Activated T-cell treated with anti-CD3 and anti-CD28 coated beads, Interleukin-2, amount 50 U/mL, for 24 hours (primary cell): ENCODE results near the gene MASP2.
A peak's percentile ranks its signal among the peaks of the same experiment; 100 is the strongest.
"Not testable (repeated sequence)": the region's sequence is repeated elsewhere in the genome, so short reads cannot be mapped to it uniquely, and the experiment has no call there.

Source experiments
- DNase-seq: peaks from one replicate; pipeline ENCODE4 v3.0.0-alpha.2; 2020
- H3K27ac Mint-ChIP-seq: 2 replicates; pipeline ENCODE4 v1.8.0; 2020; ENCODE audit warnings: mild to moderate bottlenecking, mixed read lengths
- H3K27me3 Mint-ChIP-seq: 2 replicates; pipeline ENCODE4 v1.8.0; 2020; ENCODE audit warnings: mixed read lengths
- H3K36me3 Mint-ChIP-seq: 2 replicates; pipeline ENCODE4 v1.8.0; 2020; ENCODE audit warnings: low read depth, mixed read lengths
- H3K4me1 Mint-ChIP-seq: 2 replicates; pipeline ENCODE4 v1.8.0; 2020; ENCODE audit warnings: low read depth, mixed read lengths
- H3K4me3 Mint-ChIP-seq: 2 replicates; pipeline ENCODE4 v1.8.0; 2020; ENCODE audit warnings: mild to moderate bottlenecking, moderate library complexity, mixed read lengths
- H3K9me3 Mint-ChIP-seq: 2 replicates; pipeline ENCODE4 v1.8.0; 2020; ENCODE audit warnings: mixed read lengths

MASP2 gene

DNA sequence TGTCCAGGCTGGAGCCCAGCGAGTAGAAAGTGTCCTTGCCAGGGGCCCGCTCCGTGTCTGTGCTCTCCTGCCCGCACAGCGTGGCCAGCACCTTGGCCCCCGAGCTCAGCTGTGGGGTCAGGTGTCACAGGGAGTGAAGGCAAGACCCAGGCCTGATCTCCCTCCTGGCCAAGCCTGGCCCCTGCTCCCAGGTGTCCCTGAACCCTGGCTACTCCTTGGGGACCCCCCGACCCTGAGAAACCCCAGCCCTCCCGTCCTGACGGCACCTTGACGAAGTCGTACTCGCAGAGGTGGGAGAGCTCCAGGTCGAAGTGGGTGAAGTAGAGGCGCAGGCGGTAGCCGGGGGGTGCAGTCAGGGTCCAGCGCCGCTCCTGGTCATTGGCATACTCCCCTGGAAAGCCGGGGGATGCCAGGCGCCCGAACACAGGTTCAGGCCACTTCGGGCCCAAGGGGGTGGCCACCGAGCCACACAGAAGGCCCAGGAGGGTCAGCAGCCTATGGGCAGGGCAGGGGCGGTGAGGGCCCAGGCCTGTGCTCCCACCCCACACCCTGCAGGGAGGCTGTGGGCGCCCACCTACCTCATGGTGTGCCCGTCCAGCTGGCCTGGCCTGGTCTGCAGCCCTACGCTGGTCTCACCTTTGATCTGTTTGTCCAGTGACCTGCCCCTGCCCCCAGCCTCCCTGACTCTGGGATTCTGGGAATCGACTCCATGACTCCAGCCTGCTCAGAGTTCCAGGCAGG is at the start of gene MASP2:
MASP2 (minus strand) TSS at position 615 of the 741 bp plus-strand sequence; CDS start at position 583, 32 bp downstream.
- no peaks in the 10 kb centered on the region for H3K27me3 Mint-ChIP-seq
- H3K27ac Mint-ChIP-seq: no peak within 1 kb of the TSS
- no peak for DNase-seq
- H3K9me3 Mint-ChIP-seq: no peaks in the 10 kb centered on the region
- H3K36me3 Mint-ChIP-seq: no peaks in the 10 kb centered on the region
- no peak within 1 kb of the TSS for H3K4me3 Mint-ChIP-seq
- no peaks in the 10 kb centered on the region for H3K4me1 Mint-ChIP-seq

DNA sequence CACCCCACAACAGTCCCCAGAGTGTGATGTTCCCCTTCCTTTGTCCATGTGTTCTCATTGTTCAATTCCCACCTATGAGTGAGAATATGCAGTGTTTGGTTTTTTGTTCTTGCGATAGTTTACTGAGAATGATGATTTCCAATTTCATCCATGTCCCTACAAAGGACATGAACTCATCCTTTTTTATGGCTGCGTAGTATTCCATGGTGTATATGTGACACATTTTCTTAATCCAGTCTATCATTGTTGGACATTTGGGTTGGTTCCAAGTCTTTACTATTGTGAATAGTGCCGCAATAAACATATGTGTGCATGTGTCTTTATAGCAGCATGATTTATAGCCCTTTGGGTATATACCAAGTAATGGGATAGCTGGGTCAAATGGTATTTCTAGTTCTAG is 36.7 kb upstream of the MASP2 start:
- H3K36me3 Mint-ChIP-seq: peaks cover 85% of the 10 kb centered on the region
- H3K27me3 Mint-ChIP-seq, H3K4me1 Mint-ChIP-seq, H3K27ac Mint-ChIP-seq, H3K4me3 Mint-ChIP-seq, DNase-seq, H3K9me3 Mint-ChIP-seq: not testable (repeated sequence)

DNA sequence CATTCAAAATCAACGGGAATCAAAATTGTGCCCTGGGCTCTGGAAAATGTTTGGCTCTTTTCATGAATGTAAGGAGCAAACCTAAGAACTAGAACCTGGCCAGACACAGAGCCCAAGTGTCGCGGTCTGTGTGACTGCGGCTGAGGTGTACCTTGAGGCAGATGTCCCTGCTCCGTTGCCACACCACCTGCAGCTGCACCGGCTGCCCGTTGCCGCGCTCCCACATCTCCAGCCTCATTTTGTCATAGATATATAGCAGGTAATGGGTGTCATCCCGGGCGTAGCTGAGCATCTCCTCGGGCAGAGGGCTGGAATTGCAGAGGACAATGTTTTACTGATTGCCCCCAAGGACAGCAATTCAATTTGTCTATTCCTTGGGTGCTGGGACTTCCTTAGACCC is 33.9 kb upstream of the MASP2 start:
- Mint-ChIP-seq H3K4me1 (no peaks in the 10 kb centered on the region), H3K27me3 (no peaks in the 10 kb centered on the region), H3K4me3 (no peak overlapping the region), H3K27ac (no peak overlapping the region), H3K9me3 (no peaks in the 10 kb centered on the region), H3K36me3 (peaks cover 83% of the 10 kb centered on the region)
- DNase-seq: no peak

DNA sequence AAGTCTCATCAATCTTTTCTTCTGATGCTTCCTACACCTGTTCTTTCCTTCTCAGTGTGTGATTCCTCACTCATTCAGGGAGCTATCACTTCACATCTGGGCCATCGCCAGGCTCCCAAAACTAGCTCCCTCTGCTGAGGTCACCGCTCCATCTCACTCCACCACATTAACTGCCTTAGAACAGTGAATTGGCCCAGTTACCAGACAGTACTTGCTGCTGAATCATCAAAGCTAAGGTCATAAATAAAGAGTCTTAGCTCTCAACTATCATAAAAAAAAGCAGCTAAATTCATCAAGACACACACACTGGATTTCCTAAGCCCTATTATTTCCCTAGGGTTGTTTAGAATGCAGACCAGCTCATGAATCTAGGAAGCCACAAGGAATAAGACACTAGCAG is 31.6 kb upstream of the MASP2 start:
- H3K36me3 Mint-ChIP-seq: peaks cover 82% of the 10 kb centered on the region
- H3K27me3 Mint-ChIP-seq: no peaks in the 10 kb centered on the region
- peaks cover 5% of the 10 kb centered on the region for H3K4me1 Mint-ChIP-seq
- no peak overlapping the region for H3K27ac Mint-ChIP-seq
- DNase-seq: no peak
- H3K9me3 Mint-ChIP-seq: no peaks in the 10 kb centered on the region
- H3K4me3 Mint-ChIP-seq: no peak overlapping the region

DNA sequence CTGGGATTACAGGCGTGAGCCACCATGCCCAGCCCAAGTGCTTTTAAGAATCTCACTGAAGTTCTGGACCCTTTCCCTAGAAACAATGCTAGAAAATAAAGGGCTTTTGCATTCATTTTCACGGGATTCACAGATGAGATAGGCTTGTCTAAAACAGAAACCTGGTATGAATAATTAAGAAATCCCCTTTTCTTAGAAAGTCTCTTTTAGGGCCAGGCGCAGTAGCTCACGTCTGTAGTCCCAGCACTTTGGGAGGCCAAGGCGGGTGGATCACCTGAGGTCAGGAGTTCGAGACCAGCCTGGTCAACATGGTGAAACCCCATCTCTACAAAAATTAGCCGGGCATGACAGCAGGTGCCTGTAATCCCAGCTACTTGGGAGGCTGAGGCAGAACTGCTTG is 26.4 kb upstream of the MASP2 start:
- peak overlapping the region; percentile 44 for H3K27ac Mint-ChIP-seq
- H3K9me3 Mint-ChIP-seq, H3K27me3 Mint-ChIP-seq, DNase-seq, H3K4me3 Mint-ChIP-seq: not testable (repeated sequence)
- H3K4me1 Mint-ChIP-seq: peaks cover 17% of the 10 kb centered on the region
- peaks cover 94% of the 10 kb centered on the region for H3K36me3 Mint-ChIP-seq

DNA sequence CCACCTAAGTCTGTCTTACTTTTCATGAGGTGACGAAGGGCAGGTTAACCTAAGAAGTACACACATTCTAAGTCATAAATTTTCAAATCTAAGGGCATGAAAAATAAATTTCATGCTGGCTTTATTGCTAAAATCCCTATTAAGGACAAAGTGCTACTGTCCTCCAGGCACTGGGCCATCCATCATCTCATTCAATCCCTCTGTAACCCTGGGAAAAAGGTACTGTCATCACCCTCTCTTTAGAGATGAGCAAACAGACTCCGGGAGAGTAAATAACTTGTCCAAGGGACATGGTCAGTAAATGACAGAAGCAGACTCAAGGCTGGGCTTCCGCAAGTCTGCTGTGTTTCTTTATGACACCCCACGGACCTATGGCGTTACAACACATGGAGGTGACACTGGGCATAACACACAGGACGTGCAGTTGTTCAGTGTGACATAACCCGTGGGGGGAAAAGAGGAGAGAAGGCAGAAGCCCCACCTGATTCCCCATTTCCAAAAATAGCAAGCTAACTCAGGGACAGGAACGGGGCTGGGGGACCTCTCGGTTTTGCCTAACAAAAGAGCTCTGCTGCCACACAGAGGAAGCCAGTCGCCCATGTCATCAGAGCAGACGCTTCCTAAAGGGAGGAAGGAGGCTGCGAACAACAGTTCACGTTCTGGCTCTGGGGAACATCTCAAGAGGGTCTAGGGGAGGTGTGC is 25.3 kb upstream of the MASP2 start:
- no peaks in the 10 kb centered on the region for H3K9me3 Mint-ChIP-seq
- H3K4me3 Mint-ChIP-seq: no peak overlapping the region
- peak overlapping the region; percentile 66 for H3K27ac Mint-ChIP-seq
- H3K36me3 Mint-ChIP-seq: peaks cover 96% of the 10 kb centered on the region
- DNase-seq: no peak
- H3K27me3 Mint-ChIP-seq: no peaks in the 10 kb centered on the region
- peaks cover 17% of the 10 kb centered on the region for H3K4me1 Mint-ChIP-seq

DNA sequence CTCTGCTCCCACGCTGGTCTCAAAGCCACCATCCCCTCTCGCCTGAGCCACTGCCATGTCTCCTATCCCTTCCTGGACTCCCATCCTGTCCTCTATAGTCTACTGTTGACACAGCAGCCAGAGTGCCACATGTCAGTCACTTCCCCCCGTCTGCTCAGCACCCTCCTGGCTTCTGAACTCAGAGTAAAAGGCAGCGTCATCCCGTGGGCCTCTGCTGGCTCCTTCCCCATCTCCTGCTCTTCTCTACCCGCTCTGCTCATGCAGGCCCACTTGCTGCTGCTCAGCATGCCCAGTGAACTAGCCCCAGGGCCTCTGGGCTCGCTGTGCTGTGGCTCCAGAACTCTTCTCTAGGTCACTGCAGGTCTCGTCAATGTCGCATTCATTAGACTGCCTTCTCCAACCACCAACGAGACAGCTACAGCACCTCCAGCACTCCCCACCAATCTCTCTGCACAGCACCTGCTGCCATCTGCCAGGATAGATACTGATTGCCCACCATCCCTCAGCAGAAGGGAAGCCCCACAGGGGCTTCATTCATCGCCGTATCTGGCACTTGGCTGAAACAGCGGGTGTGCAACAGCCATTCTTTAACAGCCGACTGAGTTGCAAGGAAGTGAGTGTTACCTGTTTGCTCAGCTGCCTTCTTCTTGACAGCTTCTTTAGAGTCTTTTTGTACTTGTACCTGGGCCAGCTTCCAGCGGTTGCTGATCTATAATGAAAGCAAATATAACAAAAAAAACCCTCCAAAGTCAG is 24.6 kb upstream of the MASP2 start:
- H3K27me3 Mint-ChIP-seq: no peaks in the 10 kb centered on the region
- no peaks in the 10 kb centered on the region for H3K9me3 Mint-ChIP-seq
- no peak overlapping the region for H3K4me3 Mint-ChIP-seq
- DNase-seq: no peak
- H3K36me3 Mint-ChIP-seq: peaks cover 95% of the 10 kb centered on the region
- peak overlapping the region; percentile 86 for H3K27ac Mint-ChIP-seq
- peaks cover 17% of the 10 kb centered on the region for H3K4me1 Mint-ChIP-seq

DNA sequence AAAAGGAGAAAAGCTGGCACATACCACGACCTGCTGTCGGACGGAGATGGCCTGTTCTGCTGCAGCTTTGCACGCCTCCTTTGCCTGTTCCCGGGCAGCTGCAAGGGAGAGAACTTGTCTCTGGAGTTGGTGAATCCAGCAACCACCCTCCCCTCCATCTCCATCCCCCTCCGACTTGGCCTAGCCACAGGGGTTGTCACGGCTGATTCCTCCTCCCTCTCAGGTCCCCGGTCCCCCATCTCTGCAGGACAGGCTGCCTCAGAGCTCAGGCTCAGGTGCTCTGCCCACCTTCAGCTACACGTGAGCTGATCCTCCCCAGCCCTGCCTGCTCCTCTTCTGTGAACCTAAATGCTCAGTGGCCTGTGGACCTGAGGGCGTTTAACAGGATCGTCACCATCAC is 23.8 kb upstream of the MASP2 start:
- Mint-ChIP-seq H3K9me3 (no peaks in the 10 kb centered on the region), H3K36me3 (peaks cover 95% of the 10 kb centered on the region), H3K27ac (peak overlapping the region; percentile 86), H3K27me3 (no peaks in the 10 kb centered on the region), H3K4me3 (no peak overlapping the region), H3K4me1 (peaks cover 17% of the 10 kb centered on the region)
- no peak for DNase-seq

DNA sequence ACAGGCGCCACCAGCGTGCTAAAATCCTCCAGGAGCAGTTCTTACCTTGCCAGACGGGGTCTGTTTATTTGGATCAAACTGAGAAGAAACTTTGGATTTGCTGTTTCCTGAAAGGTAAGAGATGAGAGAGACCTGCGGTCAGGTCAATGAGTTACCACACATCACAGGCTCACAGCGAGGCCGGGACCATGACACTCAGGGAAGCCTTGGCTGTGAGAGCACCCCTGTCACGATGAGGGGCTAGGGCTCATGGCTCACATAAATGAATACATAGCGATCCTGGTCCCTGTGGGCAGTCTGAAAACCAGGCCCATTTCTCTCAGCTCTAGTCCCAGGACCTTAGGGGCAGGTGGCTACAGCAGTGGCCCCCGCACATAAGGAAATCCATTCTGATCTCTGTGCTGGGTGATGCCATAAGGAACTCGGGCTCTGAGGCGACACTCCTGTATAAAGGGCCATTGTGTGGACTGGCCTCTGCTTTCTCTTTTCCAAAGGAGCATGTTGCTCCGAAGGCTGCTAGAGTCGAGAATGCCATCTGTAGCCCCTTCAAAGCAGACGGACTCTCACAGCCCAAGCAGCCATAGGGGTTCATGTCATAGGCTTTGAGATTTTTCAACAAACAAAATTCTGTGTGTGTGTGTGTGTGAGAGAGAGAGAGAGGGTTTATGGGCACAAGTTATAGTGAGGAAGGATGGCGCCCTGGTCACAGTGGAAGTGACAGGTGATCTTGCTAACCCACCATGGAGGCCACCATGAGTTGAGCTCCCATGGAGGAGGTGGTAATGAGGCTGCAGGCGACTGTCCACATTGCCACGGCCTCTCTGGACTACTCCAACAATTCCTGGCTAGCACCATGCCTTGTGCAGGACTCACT is 21.8 kb upstream of the MASP2 start:
- peaks cover 93% of the 10 kb centered on the region for H3K36me3 Mint-ChIP-seq
- H3K27me3 Mint-ChIP-seq: no peaks in the 10 kb centered on the region

DNA sequence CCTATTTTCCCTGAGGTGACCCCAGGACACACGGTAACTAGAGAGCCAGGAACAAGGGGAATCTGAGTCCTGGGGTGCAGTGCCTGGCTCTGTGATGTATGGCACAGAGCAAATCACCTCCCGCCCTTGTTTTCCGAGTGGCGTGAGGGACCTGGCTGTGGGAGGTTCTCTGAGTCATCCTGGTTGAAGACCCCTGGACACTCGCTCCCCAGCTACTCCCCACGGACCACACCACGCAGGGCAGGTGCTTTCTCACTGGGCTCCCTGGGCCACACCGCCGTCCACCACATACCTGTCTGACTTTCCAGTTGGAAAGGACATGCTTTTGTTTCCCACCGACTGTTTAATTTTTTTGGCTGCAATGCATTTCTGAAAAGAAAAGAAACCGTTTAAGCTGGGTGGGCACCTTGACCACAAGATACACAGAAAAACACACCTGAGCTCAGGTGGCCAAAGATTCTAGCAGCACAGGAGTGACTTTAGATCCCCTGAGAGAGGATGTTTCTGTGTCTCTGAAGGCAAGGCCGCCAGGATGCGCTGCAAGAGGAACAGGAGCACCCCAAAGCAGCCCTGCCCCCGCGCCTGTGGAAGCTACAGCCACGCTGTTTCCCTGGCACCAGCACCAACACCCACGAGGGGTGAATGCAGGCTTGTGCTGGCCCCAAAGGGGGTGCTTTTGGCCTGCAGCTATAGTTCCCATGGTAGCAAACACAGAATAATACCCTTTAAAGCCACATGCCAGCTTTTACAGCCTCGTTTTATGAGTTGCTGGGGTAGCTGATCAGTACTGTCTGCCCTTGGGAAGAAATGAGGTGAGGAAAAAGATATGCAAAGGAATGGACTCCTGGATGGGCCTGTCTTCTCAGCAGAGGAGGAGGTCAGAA is 20.9 kb upstream of the MASP2 start:
- H3K36me3 Mint-ChIP-seq: peaks cover 93% of the 10 kb centered on the region
- H3K4me3 Mint-ChIP-seq: no peak overlapping the region
- H3K9me3 Mint-ChIP-seq: no peaks in the 10 kb centered on the region
- H3K4me1 Mint-ChIP-seq: peaks cover 17% of the 10 kb centered on the region
- no peak for DNase-seq
- H3K27ac Mint-ChIP-seq: peak overlapping the region; percentile 59
- no peaks in the 10 kb centered on the region for H3K27me3 Mint-ChIP-seq

More for the DNA sequence above, 21.8 kb upstream of the MASP2 start:
- no peak for DNase-seq
- Mint-ChIP-seq H3K9me3 (no peaks in the 10 kb centered on the region), H3K4me1 (peaks cover 14% of the 10 kb centered on the region), H3K4me3 (no peak overlapping the region), H3K27ac (peak overlapping the region; percentile 84)

DNA sequence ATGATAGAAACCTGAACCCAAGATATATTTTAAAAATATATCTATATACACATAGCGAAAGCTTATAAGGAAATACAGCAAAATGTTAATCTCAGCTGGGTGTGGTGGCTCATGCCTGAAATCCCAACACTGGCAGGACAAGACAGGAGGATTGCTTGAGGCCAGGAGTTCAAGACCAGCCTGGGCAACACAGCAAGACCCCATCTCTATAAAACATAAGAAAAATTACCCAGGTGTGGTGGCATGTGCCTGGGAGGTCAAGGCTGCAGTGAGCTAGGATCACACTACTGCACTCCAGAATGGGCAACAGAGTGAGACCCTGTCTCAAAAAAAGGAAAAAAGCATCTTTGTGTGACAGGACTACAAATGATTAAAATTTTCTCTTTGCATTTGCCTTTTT is 18.8 kb upstream of the MASP2 start:
- H3K4me3 Mint-ChIP-seq: no peak overlapping the region
- no peak overlapping the region for H3K27ac Mint-ChIP-seq
- DNase-seq: no peak
- H3K36me3 Mint-ChIP-seq: peaks cover 91% of the 10 kb centered on the region
- no peaks in the 10 kb centered on the region for H3K9me3 Mint-ChIP-seq
- H3K27me3 Mint-ChIP-seq: no peaks in the 10 kb centered on the region
- H3K4me1 Mint-ChIP-seq: peaks cover 37% of the 10 kb centered on the region

DNA sequence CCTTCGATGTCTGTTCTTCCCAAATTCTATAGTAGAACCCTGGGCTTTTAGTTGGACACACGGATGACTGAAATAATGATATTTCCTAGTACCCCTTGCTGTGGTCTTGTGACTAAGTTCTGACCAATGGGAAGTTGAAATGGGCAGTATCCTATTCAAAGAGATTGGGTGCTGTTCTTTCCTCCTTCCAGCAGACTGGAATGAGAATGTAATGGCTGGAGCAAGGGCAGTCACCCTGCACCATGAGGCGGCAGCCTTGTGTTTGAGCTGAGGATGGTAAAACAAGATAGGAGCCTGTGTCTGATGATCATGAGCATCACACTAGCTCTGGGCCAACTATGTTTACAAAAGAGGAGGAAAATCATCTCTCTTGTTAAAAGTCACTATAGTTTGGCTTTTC is 17.9 kb upstream of the MASP2 start:
- Mint-ChIP-seq H3K9me3 (no peaks in the 10 kb centered on the region), H3K27ac (peak overlapping the region; percentile 71), H3K4me3 (no peak overlapping the region), H3K36me3 (peaks cover 90% of the 10 kb centered on the region), H3K4me1 (peaks cover 40% of the 10 kb centered on the region), H3K27me3 (no peaks in the 10 kb centered on the region)
- DNase-seq: no peak

DNA sequence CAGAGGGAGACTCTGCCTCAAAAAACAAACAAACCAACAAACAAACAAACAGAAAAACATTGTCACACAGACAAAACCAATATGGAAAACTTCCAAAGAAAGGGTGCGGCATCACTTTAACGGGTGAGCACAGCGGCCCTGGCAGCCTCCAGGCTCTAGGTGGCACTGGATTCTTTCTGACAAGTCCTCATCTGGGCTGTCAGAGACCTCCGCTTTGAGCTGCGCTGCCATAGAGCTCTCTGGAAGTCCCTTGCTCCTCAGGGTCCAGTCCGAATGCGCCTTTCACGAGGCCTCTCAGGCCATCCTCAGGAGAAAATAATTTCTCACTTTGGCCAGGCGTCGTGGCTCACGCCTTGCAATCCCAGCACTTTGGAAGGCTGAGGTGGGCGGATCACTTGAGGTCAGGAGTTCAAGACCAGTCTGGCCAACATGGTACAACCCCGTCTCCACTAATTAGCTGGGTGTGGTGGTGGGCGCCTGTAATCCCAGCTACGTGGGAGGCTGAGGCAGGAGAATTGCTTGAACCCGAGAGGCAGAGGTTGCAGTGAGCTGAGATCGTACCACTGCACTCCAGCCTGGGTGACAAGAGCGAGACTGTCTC is 17.0 kb upstream of the MASP2 start:
- H3K9me3 Mint-ChIP-seq, H3K27ac Mint-ChIP-seq, H3K4me3 Mint-ChIP-seq, H3K27me3 Mint-ChIP-seq: not testable (repeated sequence)
- peaks cover 33% of the 10 kb centered on the region for H3K4me1 Mint-ChIP-seq
- peak; percentile 34 for DNase-seq
- peaks cover 84% of the 10 kb centered on the region for H3K36me3 Mint-ChIP-seq
